Measurements from ENCODE around the gene CHST6. TPM values are rescaled to one million over a fixed set of nuclear protein-coding genes. Genes with fewer than 3 reads are reported as not detected.

Gene CHST6
- total and polyA plus RNA-seq, 2 of the 8 experiments (the other 6 are each of a cell fraction or from before 2014, with no cell fraction given) = 18.2 to 25.4 TPM

DNA sequence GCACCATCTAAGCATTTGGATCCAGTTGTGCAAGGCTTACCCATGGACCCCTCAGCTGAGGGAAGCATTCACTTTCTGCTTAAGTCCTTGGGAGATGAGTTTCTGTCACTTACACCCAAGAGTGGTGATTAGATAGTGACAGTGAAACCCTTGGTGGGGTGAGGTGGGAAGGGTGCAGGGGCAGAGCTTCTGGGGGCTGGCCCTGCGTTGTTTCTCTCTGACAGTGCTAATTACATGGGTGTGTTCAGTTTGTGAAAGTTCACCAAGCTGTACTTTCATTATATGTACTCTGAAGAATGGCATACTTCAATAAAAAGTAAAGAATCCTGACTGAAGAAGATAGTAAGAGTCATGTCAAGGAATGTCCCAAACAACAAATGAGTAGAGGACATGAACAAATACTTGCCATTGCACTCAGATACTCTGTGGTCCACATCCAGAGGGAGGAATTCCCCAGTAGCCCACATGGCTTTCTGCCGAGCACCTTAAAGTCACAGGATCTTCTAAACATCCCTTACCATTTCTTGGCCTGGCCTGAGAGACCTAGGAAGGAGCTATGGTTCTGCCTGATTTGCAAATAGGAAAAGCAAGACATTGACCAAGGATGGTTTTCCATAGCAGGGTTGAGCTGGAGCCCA lies 8.4 kb downstream of the CHST6 start (continued):
- TF ChIP-seq, protein P1, sequence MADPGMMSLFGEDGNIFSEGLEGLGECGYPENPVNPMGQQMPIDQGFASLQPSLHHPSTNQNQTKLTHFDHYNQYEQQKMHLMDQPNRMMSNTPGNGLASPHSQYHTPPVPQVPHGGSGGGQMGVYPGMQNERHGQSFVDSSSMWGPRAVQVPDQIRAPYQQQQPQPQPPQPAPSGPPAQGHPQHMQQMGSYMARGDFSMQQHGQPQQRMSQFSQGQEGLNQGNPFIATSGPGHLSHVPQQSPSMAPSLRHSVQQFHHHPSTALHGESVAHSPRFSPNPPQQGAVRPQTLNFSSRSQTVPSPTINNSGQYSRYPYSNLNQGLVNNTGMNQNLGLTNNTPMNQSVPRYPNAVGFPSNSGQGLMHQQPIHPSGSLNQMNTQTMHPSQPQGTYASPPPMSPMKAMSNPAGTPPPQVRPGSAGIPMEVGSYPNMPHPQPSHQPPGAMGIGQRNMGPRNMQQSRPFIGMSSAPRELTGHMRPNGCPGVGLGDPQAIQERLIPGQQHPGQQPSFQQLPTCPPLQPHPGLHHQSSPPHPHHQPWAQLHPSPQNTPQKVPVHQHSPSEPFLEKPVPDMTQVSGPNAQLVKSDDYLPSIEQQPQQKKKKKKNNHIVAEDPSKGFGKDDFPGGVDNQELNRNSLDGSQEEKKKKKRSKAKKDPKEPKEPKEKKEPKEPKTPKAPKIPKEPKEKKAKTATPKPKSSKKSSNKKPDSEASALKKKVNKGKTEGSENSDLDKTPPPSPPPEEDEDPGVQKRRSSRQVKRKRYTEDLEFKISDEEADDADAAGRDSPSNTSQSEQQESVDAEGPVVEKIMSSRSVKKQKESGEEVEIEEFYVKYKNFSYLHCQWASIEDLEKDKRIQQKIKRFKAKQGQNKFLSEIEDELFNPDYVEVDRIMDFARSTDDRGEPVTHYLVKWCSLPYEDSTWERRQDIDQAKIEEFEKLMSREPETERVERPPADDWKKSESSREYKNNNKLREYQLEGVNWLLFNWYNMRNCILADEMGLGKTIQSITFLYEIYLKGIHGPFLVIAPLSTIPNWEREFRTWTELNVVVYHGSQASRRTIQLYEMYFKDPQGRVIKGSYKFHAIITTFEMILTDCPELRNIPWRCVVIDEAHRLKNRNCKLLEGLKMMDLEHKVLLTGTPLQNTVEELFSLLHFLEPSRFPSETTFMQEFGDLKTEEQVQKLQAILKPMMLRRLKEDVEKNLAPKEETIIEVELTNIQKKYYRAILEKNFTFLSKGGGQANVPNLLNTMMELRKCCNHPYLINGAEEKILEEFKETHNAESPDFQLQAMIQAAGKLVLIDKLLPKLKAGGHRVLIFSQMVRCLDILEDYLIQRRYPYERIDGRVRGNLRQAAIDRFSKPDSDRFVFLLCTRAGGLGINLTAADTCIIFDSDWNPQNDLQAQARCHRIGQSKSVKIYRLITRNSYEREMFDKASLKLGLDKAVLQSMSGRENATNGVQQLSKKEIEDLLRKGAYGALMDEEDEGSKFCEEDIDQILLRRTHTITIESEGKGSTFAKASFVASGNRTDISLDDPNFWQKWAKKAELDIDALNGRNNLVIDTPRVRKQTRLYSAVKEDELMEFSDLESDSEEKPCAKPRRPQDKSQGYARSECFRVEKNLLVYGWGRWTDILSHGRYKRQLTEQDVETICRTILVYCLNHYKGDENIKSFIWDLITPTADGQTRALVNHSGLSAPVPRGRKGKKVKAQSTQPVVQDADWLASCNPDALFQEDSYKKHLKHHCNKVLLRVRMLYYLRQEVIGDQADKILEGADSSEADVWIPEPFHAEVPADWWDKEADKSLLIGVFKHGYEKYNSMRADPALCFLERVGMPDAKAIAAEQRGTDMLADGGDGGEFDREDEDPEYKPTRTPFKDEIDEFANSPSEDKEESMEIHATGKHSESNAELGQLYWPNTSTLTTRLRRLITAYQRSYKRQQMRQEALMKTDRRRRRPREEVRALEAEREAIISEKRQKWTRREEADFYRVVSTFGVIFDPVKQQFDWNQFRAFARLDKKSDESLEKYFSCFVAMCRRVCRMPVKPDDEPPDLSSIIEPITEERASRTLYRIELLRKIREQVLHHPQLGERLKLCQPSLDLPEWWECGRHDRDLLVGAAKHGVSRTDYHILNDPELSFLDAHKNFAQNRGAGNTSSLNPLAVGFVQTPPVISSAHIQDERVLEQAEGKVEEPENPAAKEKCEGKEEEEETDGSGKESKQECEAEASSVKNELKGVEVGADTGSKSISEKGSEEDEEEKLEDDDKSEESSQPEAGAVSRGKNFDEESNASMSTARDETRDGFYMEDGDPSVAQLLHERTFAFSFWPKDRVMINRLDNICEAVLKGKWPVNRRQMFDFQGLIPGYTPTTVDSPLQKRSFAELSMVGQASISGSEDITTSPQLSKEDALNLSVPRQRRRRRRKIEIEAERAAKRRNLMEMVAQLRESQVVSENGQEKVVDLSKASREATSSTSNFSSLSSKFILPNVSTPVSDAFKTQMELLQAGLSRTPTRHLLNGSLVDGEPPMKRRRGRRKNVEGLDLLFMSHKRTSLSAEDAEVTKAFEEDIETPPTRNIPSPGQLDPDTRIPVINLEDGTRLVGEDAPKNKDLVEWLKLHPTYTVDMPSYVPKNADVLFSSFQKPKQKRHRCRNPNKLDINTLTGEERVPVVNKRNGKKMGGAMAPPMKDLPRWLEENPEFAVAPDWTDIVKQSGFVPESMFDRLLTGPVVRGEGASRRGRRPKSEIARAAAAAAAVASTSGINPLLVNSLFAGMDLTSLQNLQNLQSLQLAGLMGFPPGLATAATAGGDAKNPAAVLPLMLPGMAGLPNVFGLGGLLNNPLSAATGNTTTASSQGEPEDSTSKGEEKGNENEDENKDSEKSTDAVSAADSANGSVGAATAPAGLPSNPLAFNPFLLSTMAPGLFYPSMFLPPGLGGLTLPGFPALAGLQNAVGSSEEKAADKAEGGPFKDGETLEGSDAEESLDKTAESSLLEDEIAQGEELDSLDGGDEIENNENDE (IDR thresholded peaks at IDR 0.05; ENCODE audit: insufficient replicate concordance, low read length) = no peak
- TF ChIP-seq, protein P2, sequence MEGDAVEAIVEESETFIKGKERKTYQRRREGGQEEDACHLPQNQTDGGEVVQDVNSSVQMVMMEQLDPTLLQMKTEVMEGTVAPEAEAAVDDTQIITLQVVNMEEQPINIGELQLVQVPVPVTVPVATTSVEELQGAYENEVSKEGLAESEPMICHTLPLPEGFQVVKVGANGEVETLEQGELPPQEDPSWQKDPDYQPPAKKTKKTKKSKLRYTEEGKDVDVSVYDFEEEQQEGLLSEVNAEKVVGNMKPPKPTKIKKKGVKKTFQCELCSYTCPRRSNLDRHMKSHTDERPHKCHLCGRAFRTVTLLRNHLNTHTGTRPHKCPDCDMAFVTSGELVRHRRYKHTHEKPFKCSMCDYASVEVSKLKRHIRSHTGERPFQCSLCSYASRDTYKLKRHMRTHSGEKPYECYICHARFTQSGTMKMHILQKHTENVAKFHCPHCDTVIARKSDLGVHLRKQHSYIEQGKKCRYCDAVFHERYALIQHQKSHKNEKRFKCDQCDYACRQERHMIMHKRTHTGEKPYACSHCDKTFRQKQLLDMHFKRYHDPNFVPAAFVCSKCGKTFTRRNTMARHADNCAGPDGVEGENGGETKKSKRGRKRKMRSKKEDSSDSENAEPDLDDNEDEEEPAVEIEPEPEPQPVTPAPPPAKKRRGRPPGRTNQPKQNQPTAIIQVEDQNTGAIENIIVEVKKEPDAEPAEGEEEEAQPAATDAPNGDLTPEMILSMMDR (IDR thresholded peaks at IDR 0.05; ENCODE audit: control extremely low read depth in 1 of 3, insufficient read depth in 1 of 3, low read depth in 1 of 3, low read length in 3 of 3) = no peak
- no peak for TF ChIP-seq KDM4A (IDR thresholded peaks at IDR 0.05; ENCODE audit: low read depth, low read length, severe bottlenecking)
- no peak for TF ChIP-seq CREB1 (IDR thresholded peaks at IDR 0.05)
- no peak for TF ChIP-seq POU5F1 (IDR thresholded peaks at IDR 0.05; ENCODE audit: low read depth, low read length)
- TF ChIP-seq TCF12 (IDR thresholded peaks at IDR 0.05; ENCODE audit: low read depth, low read length) = no peak
- TF ChIP-seq JUND (IDR thresholded peaks at IDR 0.05; ENCODE audit: low read length) = no peak
- TF ChIP-seq SRF (IDR thresholded peaks at IDR 0.05; ENCODE audit: low read depth, low read length) = no peak
